H54 (cell line): ENCODE measurements around the gene SCYL3.
A peak's percentile ranks its signal among the peaks of the same experiment; 100 is the strongest.
"Not testable (repeated sequence)": the region's sequence is repeated elsewhere in the genome, so short reads cannot be mapped to it uniquely, and the experiment has no call there.

Experiments
- DNase-seq: peaks from one replicate; pipeline ENCODE4 v3.0.0; 2011; ENCODE audit warnings: low spot score, mixed read lengths; ENCODE audit not compliant: insufficient read length
- FAIRE-seq: peaks from 3 replicates; lab custom pipeline; 2011; peaks lifted over from hg19 to GRCh38; lab: Jason Lieb, UNC
- POLR2A ChIP-seq: IDR thresholded peaks from 2 replicates; pipeline ENCODE4 v1.6.1; 2011; ENCODE audit warnings: low read depth, mild to moderate bottlenecking, low read length

SCYL3 gene

DNA sequence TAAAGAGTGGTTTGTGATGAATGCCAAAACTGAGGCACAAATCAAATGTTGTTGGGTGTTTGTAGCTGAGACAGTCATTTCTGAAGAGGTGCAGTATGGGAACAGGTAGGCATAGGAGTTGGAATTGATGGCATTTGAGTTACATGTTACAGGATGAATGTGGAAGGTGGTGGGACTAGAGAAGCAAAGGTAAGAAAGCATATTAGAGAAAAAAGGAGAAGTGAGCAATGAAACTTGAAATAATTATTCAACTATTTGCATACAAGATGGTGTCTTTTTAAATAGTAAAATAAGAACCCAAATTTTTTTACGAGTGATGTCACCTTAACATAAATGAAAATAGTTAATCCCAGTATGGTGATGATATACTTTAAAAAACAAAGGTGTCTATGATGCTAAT lies 58.8 kb downstream of the SCYL3 start:
- DNase-seq (no peak), FAIRE-seq (no peak)
- TF ChIP-seq POLR2A, result no peak

DNA sequence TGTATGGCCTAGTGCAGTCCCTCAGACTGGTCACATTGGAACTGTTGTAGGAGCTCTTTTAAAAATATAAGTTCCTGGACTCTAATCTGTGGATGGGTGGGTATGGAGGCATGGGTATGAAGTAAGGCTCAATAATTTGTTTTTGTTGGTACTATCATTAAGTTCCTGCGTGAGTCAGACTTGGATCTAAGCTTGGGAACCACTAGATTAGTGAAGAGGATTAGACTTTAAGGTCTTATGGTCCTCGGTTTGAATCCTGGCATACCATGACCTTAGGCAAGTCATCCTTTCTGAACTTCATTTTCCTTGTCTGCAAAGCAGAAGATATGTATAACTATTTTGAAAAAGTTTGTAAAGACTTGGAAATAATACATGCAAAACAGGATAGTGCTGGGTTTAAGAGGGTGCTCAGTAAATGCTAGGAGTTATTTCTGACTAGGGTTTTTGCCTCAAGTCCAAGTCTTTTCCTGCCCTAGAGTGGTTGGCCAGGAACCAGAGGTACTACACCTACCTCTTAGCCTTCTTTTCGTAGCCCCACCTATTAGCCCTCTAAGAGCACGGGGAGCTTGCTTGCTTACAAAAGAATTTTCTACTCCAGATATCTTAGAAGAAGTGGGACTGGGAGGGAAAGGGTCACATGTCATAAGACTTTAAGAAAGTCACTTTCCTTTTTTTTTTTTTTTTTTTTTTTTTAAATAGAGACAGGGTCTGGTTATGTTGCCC lies 60.4 kb downstream of the SCYL3 start:
- no peak for TF ChIP-seq POLR2A
- DNase-seq (no peak), FAIRE-seq (no peak)

DNA sequence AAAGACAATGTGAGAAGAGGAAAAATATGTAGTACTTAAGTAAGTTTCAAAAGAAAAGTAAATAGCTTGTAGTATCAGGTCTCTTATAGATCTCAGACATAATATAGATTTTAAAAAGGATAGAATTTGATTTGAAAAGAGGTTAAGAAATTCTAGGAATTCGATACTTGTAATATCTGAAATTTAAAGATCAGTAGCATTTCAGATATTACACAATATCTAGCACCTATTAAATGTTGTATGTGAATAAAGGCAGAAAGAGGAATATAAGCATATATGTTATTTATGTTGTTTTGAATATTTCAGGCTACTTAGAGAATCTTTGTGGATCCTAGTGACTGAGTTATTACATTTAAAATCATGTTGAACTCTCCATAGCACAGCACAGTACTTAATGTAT lies 64.0 kb downstream of the SCYL3 start:
- TF ChIP-seq POLR2A, result no peak
- DNase-seq, result no peak
- FAIRE-seq, result no peak

DNA sequence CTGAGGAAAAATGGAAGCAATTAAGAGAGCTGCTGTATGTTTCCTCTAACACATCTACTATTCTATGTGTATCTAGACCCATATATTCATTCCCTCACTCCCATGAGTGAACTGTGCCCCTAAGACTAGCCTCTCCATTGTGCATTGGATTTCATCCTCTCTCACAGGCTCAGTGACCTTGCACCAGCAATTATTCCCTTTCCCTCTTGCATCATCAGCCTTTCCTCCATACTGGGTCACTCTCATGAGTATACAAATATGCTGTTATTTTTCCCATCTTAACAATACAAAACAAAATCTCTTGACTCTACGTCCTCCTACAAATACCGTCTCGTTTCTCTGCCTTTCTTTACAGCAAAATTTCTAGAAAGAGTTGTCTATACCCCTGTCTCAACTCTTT lies 69.5 kb downstream of the SCYL3 start:
- DNase-seq, result no peak
- TF ChIP-seq POLR2A, result no peak
- no peak for FAIRE-seq

DNA sequence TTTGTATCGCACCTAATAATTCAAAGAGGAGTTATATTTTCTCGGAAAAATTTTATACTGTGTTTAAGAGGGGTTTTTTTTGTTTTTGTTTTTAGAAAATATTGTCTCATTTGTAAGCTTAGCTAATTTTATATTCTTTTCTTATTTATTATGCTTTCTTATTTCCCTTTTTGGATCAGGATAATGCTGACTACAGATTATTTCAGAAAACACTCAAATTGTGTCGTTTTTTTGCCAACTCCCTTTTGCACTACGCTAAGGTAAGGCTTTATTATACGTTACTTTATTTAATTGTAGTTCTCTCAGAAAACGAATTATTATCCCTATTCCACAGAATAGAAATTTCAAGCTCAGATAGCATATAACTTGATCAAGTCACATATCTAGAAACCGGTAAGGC lies 72.2 kb downstream of the SCYL3 start:
- TF ChIP-seq POLR2A, result no peak
- FAIRE-seq, result no peak
- DNase-seq, result no peak

DNA sequence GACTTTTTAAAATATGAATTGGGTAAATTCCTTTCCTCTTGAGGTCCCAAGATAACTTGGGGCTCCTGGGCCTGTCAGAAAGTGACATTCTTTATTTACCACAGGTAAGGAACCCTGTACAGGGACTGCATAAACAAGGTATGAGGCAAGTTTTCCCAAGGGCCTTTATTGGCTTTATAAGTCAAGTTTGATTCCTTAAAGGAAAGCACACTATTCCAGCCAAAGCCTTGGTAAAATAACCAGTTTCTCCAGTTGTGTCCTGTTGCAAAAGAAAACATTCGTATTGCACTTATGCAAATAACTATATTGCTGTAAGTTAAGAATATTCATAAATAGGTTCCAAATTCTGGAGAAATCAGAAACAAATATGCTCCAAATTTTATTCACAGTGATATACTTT lies 77.1 kb downstream of the SCYL3 start:
- FAIRE-seq (no peak), DNase-seq (no peak)
- TF ChIP-seq POLR2A, result no peak

DNA sequence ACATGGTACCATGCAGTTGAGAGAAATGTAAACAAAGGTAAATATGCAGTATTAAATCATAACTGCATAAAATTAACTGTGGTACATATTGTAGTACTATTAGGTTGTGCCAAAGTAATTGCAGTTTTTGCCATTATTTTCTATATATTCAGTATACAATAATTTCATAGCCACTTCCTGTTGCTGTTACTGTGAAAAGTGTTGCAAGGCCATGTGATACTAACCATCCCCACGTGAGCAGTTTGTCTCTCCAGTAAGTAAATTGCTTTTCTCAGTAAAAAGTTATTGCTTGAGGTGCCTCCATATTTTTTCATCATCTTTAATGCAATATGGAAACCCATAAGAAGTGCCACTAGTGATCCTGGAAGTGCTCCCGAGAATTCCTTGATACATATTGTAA lies 79.4 kb downstream of the SCYL3 start:
- FAIRE-seq (no peak), DNase-seq (no peak)
- TF ChIP-seq POLR2A, result no peak

DNA sequence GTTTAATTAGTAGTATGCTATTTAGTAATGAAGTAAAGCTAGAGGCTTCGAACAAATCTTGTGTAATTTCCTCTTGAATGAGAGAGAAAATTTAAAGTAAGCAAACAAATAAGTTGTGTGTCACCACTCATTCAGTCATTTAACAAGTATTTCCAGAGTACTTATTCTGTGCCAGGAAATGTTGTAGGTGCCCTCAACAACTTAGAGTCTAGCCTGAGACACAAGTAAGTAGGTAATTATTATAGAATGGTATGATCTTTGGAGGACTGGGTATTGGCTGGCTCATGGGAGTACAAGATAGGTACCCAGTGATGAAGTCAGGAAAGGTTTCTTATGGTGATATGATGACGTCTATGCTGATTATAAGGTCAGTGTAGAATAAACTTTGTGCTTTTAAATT lies 81.6 kb downstream of the SCYL3 start:
- no peak for FAIRE-seq
- DNase-seq, result no peak

DNA sequence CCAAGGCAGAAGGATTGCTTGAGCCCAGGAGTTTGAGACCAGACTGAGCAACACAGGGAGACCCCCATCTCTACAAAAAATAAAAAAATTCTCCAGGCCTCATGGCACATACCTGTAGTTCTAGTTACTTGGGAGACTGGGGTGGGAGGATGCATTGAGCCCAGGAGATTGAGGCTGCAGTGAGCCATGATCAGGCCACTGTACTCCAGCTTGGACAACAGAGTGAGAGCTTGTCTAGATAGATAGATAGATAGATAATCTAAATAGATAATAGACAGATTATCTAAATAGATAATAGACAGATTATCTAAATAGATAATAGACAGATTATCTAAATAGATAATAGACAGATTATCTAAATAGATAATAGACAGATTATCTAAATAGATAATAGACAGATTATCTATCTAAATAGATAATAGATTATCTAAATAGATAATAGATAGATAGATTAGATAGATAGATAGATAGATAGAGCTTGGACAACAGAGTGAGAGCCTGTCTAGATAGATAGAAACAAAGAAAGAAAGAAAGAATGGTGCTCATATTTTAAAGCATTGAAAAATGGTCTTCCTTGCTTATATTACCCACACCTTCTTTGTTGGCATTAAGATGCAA lies 82.2 kb downstream of the SCYL3 start:
- not testable (repeated sequence) for FAIRE-seq, DNase-seq

More for the DNA sequence above, 81.6 kb downstream of the SCYL3 start:
- TF ChIP-seq POLR2A, result no peak

DNA sequence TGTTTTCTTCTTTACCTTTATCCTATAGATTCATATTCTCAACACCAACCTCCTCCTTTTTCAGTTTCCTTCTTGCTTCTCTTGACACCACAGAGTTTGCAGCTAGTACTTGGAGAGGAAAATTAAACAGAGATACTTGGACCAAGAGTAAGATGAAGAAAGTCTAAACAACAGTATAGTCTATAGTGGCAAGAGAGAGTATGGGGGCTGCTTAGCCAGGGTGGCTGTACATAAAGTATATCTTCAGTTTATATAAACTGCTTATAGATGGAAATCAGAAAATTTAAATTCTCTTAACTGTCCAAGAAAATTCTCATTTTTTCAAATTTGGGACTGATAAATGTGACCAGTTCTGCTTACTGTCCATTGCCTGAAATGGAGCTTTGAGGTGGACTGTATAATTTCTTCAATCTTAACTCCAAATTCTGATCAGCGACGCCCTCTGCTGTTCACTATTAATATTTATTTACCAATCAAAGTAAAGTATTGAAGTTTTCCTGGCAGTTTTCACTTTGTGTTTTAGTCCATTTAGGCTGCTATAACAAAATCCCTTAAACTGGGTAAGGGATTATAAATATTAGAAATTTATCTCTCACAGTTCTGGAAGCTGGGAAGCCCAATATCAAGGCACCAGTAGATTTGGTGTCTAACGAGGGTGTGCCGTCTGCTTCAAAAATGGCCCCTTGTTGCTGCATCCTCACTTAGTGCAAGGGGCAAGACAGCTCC lies 84.2 kb downstream of the SCYL3 start:
- peak; percentile 4 for DNase-seq
- no peak for FAIRE-seq
- no peak for TF ChIP-seq POLR2A

DNA sequence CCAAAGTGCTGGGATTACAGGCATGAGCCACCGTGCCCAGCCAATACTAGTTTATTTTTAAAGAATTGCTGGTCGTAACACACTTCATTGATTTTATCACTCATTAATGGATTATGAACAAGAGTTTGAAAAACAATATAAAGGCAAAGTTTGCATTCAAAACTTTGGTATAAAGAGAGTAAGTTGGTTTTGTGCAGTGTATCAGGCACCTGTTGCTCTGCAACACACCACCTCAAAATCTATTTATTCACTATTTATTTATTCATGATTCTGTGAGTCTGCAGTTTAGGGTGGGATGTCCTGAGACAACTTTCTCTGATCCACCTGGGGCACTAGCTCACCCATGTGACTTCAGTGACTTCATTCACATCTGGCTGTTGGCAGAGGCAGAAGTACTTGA lies 88.8 kb downstream of the SCYL3 start:
- DNase-seq (no peak), FAIRE-seq (no peak)
- TF ChIP-seq POLR2A, result no peak

DNA sequence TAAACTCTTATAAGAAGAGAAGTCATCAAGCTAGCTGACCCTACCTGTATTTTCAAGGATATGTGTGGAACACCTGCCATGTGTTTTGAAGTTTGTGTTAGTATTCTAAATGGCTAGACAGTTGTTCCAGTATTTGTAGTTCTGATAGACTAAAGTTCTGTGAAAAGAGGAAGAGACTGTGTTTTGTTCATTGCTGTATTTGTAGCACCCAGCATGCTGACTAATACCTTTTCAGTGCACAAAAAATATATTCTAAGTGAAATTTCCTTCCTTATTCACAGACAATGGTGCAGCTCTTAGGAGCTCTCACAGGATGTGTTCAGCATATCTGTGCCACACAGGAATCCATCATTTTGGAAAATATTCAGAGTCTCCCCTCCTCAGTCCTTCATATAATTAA lies 90.8 kb downstream of the SCYL3 start:
- TF ChIP-seq POLR2A, result no peak
- FAIRE-seq, result no peak
- DNase-seq, result no peak
